B cell (primary cell): ENCODE results near the gene GMPPB. TPM values are rescaled to one million over a fixed set of nuclear protein-coding genes. Genes with fewer than 3 reads are reported as not detected.
A peak's percentile ranks its signal among the peaks of the same experiment; 100 is the strongest.

Source experiments
- ATAC-seq: fragments of 200-7000 bp; cut with Tn5 transposase; one replicate; pipeline ENCODE4 v1.10.0; 2021; ENCODE audit warnings: low read depth, mild to moderate bottlenecking, moderate number of reproducible peaks, moderate library complexity
- CTCF ChIA-PET: fragments of 350-600 bp; sonication (Branson Sonifier 250); formaldehyde crosslinking; loops from one replicate; lab custom pipeline; 2021; ENCODE audit warnings: antibody characterized with exemption, inconsistent platforms; lab: Charles Lee
- POLR2A ChIA-PET: fragments of 350-600 bp; sonication (Branson Sonifier 250); formaldehyde crosslinking; loops from one replicate; lab custom pipeline; 2021; ENCODE audit warnings: antibody characterized with exemption; lab: Charles Lee
- DNase-seq: peaks from one replicate; pipeline ENCODE4 v3.0.0; 2013
- H2AFZ ChIP-seq: 2 replicates; pipeline ENCODE4 v1.6.1; 2012; ENCODE audit warnings: mild to moderate bottlenecking, low read depth, low read length; ENCODE audit not compliant: insufficient read depth, poor library complexity, severe bottlenecking
- H3K27ac ChIP-seq, 2 donors: 1 replicate in 1 of 2; 2 replicates in 1 of 2; pipeline ENCODE4 v1.5.1; 2012 to 2013; ENCODE audit warnings: low read length in 2 of 2, mild to moderate bottlenecking in 2 of 2, moderate library complexity in 1 of 2
- H3K27me3 ChIP-seq, 4 experiments: fragments of 200-600 bp in 1 of 4; sonication (generic) in 1 of 4; replicated peaks in 1 of 4; 1 replicate in 2 of 4; 2 replicates in 2 of 4; pipeline versions ENCODE4 v1.6.1 to v1.7.0; 2013 to 2016; ENCODE audit warnings: low read length in 3 of 4, mild to moderate bottlenecking in 2 of 4, mixed read lengths in 1 of 4, moderate library complexity in 1 of 4; ENCODE audit not compliant: insufficient read depth in 4 of 4, control insufficient read depth in 3 of 4; ENCODE audit errors: control extremely low read depth in 1 of 4
- H3K36me3 ChIP-seq, 2 experiments: replicated peaks in 1 of 2; 1 replicate in 1 of 2; 2 replicates in 1 of 2; pipeline versions ENCODE4 v1.6.1 to v1.7.1; 2013; ENCODE audit warnings: low read length in 1 of 2; ENCODE audit not compliant: insufficient read depth in 2 of 2, control insufficient read depth in 1 of 2; ENCODE audit errors: control extremely low read depth in 1 of 2, extremely low read depth in 1 of 2
- H3K4me1 ChIP-seq, 2 donors: fragments of 200-600 bp in 1 of 2; sonication (generic) in 1 of 2; 1 replicate in 1 of 2; 2 replicates in 1 of 2; pipeline versions ENCODE4 v1.5.1 to v1.6.1; 2013 to 2017; ENCODE audit warnings: low read length in 2 of 2; ENCODE audit not compliant: control insufficient read depth in 2 of 2, insufficient read depth in 2 of 2
- H3K4me2 ChIP-seq: replicated peaks from 2 replicates; pipeline ENCODE3; 2012; ENCODE audit warnings: mild to moderate bottlenecking, low read depth, low read length; ENCODE audit not compliant: poor library complexity, severe bottlenecking
- H3K4me3 ChIP-seq, 5 experiments: fragments of 200-600 bp in 1 of 5; sonication (generic) in 1 of 5; 1 replicate in 3 of 5; 2 replicates in 2 of 5; pipeline versions ENCODE4 v1.5.1 to v1.7.0; 2011 to 2016; ENCODE audit warnings: low read length in 4 of 5, mild to moderate bottlenecking in 4 of 5, low read depth in 2 of 5, control low read depth in 1 of 5, moderate library complexity in 1 of 5; ENCODE audit not compliant: insufficient read depth in 1 of 5; ENCODE audit errors: control extremely low read depth in 1 of 5, extremely low read depth in 1 of 5
- H3K79me2 ChIP-seq: fragments of 200-600 bp; sonication (generic); one replicate; pipeline ENCODE4 v1.6.0; 2016; ENCODE audit warnings: low read length; ENCODE audit not compliant: control insufficient read depth, insufficient read depth
- H3K9ac ChIP-seq: fragments of 200-600 bp; sonication (generic); 2 replicates; pipeline ENCODE4 v1.6.1; 2017; ENCODE audit warnings: mild to moderate bottlenecking, low read length, moderate library complexity
- H3K9me3 ChIP-seq, 3 donors: one replicate each; pipeline versions ENCODE4 v1.6.1 to v1.7.1; 2013; ENCODE audit warnings: low read length in 2 of 3; ENCODE audit not compliant: control insufficient read depth in 2 of 3, insufficient read depth in 1 of 3; ENCODE audit errors: control extremely low read depth in 1 of 3
- H4K20me1 ChIP-seq: 2 replicates; pipeline ENCODE4 v1.6.0; 2012; ENCODE audit warnings: mild to moderate bottlenecking, low read length; ENCODE audit not compliant: insufficient read depth, control insufficient read depth, poor library complexity, severe bottlenecking
- H3K27ac Mint-ChIP-seq: one replicate; pipeline ENCODE4 v1.8.0; 2021; ENCODE audit warnings: mixed read lengths
- H3K27me3 Mint-ChIP-seq: one replicate; pipeline ENCODE4 v1.8.0; 2021; ENCODE audit warnings: mixed read lengths
- H3K4me1 Mint-ChIP-seq: one replicate; pipeline ENCODE4 v1.8.0; 2021; ENCODE audit warnings: mixed read lengths
- H3K4me3 Mint-ChIP-seq: one replicate; pipeline ENCODE4 v1.8.0; 2021; ENCODE audit warnings: mixed read lengths
- H3K9me3 Mint-ChIP-seq: one replicate; pipeline ENCODE4 v1.8.0; 2022; ENCODE audit warnings: mixed read lengths; ENCODE audit not compliant: insufficient read depth
- CTCF ChIP-seq: fragments of 200-600 bp; IDR thresholded peaks from one replicate; pipeline ENCODE4 v1.8.0; 2022; ENCODE audit warnings: antibody characterized with exemption, mild to moderate bottlenecking
- EZH2 ChIP-seq: IDR thresholded peaks from 2 replicates; pipeline ENCODE4 v1.6.1; 2012; ENCODE audit warnings: borderline replicate concordance, low read depth, mild to moderate bottlenecking, moderate library complexity, low read length; ENCODE audit not compliant: insufficient read depth, poor library complexity, severe bottlenecking
- WGBS: methylation state at CpG from one replicate; pipeline ENCODE4 v1.1.5; 2013; ENCODE audit warnings: missing lambda C conversion rate; ENCODE audit not compliant: insufficient coverage; 5-methylcytosine and 5-hydroxymethylcytosine counted together
- intact Hi-C: fragments of 100-400 bp; cut with micrococcal nuclease; formaldehyde crosslinking; loops from one replicate; pipeline ENCODE4 v1.10.0; 2022
- polyA plus RNA-seq: library from polyadenylated mRNA; depleted of rRNA; stranded (reverse); fragments of >200 nt; gene quantifications from 2 replicates; pipeline ENCODE4 v1.2.3, GENCODE V29; 2012
- total RNA-seq, 2 donors: library from RNA; stranded (reverse); fragments of 120-200 nt in 1 of 2; gene quantifications; 1 replicate in 1 of 2; 2 replicates in 1 of 2; pipeline versions ENCODE4 v1.2.3 to v1.2.4, GENCODE V29; 2013 to 2022

Gene GMPPB
- total and polyA plus RNA-seq, 2 donors (not counting 1 experiment from before 2014, with no cell fraction given): 31.4 to 32.5 TPM

GRCh38 chr3:49712166-49712565, 11.6 kb downstream of the GMPPB start:
- Mint-ChIP-seq H3K9me3 (no peaks in the 10 kb centered on the region), H3K27ac (no peak overlapping the region), H3K27me3 (no peaks in the 10 kb centered on the region), H3K4me1 (peaks cover 3% of the 10 kb centered on the region), H3K4me3 (no peak overlapping the region)
- no peaks in the 10 kb centered on the region for H3K79me2 ChIP-seq
- CTCF ChIA-PET: no interaction called here
- H3K9me3 ChIP-seq: no peaks in the 10 kb centered on the region
- no peak overlapping the region for H3K4me2 ChIP-seq
- no peak for TF ChIP-seq EZH2
- TF ChIP-seq CTCF: no peak
- WGBS: 98% methylated on average over 10 of the region's 11 CpGs
- H3K4me1 ChIP-seq: peaks cover 0 to 8% of the 10 kb centered on the region in 2 donors
- no peaks in the 10 kb centered on the region for H3K27me3 ChIP-seq
- no peak overlapping the region for H2AFZ ChIP-seq
- POLR2A ChIA-PET: no interaction called here
- H3K27ac ChIP-seq: no peak overlapping the region
- intact Hi-C loops: no loop called here
- ATAC-seq: no peak
- DNase-seq: peak; percentile 15
- H3K9ac ChIP-seq: no peak overlapping the region
- peaks cover 0 to 5% of the 10 kb centered on the region in 2 experiments for H3K36me3 ChIP-seq
- no peak overlapping the region for H3K4me3 ChIP-seq
- no peaks in the 10 kb centered on the region for H4K20me1 ChIP-seq

- no peak for TF ChIP-seq CTCF
- TF ChIP-seq EZH2: no peak
- no peak for ATAC-seq
- H3K9me3 ChIP-seq: no peaks in the 10 kb centered on the region
- POLR2A ChIA-PET: interaction anchor here (0.6 kb wide), 1 partner anchor 524 kb away, joined by 3 read pairs; the partner anchor contains the start of gene GNAI2
- no peak for DNase-seq
- CTCF ChIA-PET: interaction anchor here (1.3 kb wide), 1 partner anchor 94 kb away, joined by 3 read pairs; no protein-coding TSS in a partner anchor
- no peaks in the 10 kb centered on the region for H3K27me3 ChIP-seq
- H3K9ac ChIP-seq: no peak overlapping the region
- H3K27ac ChIP-seq: no peak overlapping the region
- H3K27ac Mint-ChIP-seq: no peak overlapping the region
- no peak overlapping the region for H3K4me3 ChIP-seq
- H3K4me2 ChIP-seq: no peak overlapping the region
- WGBS: 35% methylated on average over 5 of the region's 5 CpGs
- H3K79me2 ChIP-seq: no peaks in the 10 kb centered on the region
- H3K4me1 ChIP-seq: peaks cover 0 to 8% of the 10 kb centered on the region in 2 donors
- intact Hi-C loops: no loop called here
- H3K4me1 Mint-ChIP-seq: peaks cover 3% of the 10 kb centered on the region
- no peaks in the 10 kb centered on the region for H4K20me1 ChIP-seq
- no peak overlapping the region for H2AFZ ChIP-seq
- peaks cover 0 to 8% of the 10 kb centered on the region in 2 experiments for H3K36me3 ChIP-seq
- H3K4me3 Mint-ChIP-seq: no peak overlapping the region
- no peaks in the 10 kb centered on the region for H3K9me3 Mint-ChIP-seq
- no peaks in the 10 kb centered on the region for H3K27me3 Mint-ChIP-seq
Observed at GRCh38 chr3:49711489-49711888, 12.3 kb downstream of the GMPPB start.
